ENCODE measurements around the gene GDI1. TPM values are rescaled to one million over a fixed set of nuclear protein-coding genes. Genes with fewer than 3 reads are reported as not detected.

GDI1 gene
- total RNA-seq, 2 donors from 2014 or later = 63.0 to 83.0 TPM

- Histone ChIP-seq H3K36me3 (no peaks in the 10 kb centered on the region), H3K4me3 (peak within 1 kb of the TSS; percentile 66), H3K27ac (peak within 1 kb of the TSS; percentile 55), H3K27me3 (peaks cover 6% of the 10 kb centered on the region), H3K9ac (ENCODE audit: low read depth in 2 of 2, low read length in 2 of 2) (peak within 1 kb of the TSS; percentile 60 to 79), H3K9me3 (no peaks in the 10 kb centered on the region), H3K4me1 (no peaks in the 10 kb centered on the region)
- intact Hi-C loops (cut with DNase I) = no loop called here
- no peak for DNase-seq
- no peak for TF ChIP-seq CTCF (IDR thresholded peaks at IDR 0.05)
Measured at GRCh38 chrX:154458116-154458953, 21.4 kb downstream of the GDI1 start, which contains the start of gene PLXNA3. TSS of gene PLXNA3 (plus strand) at chrX:154458281. CDS start at chrX:154460184, 1,903 bp downstream.

- no peak for TF ChIP-seq CTCF (IDR thresholded peaks at IDR 0.05)
- peak overlapping the region; percentile 60 to 79 for H3K9ac ChIP-seq (ENCODE audit: low read depth in 2 of 2, low read length in 2 of 2)
Measured at GRCh38 chrX:154458954-154459778, 22.2 kb downstream of the GDI1 start.

GRCh38 chrX:154459832-154460231, 22.9 kb downstream of the GDI1 start:
- DNase-seq = no peak
- Histone ChIP-seq H3K4me1 (no peaks in the 10 kb centered on the region), H3K36me3 (no peaks in the 10 kb centered on the region), H3K4me3 (peak overlapping the region; percentile 66), H3K27ac (no peak overlapping the region), H3K27me3 (peaks cover 6% of the 10 kb centered on the region), H3K9ac (ENCODE audit: low read depth in 2 of 2, low read length in 2 of 2) (no peak overlapping the region), H3K9me3 (no peaks in the 10 kb centered on the region)
- no peak for TF ChIP-seq CTCF (IDR thresholded peaks at IDR 0.05)
- intact Hi-C loops (cut with DNase I) = no loop called here

More at GRCh38 chrX:154458954-154459778, 22.2 kb downstream of the GDI1 start:
- Histone ChIP-seq H3K27ac (peak overlapping the region; percentile 55), H3K9me3 (no peaks in the 10 kb centered on the region), H3K4me1 (no peaks in the 10 kb centered on the region), H3K27me3 (peaks cover 6% of the 10 kb centered on the region), H3K36me3 (no peaks in the 10 kb centered on the region), H3K4me3 (peak overlapping the region; percentile 66)
- intact Hi-C loops (cut with DNase I) = no loop called here
- DNase-seq = peak; percentile 53

GRCh38 chrX:154460326-154460725, 23.4 kb downstream of the GDI1 start:
- no peaks in the 10 kb centered on the region for H3K36me3 ChIP-seq
- H3K4me3 ChIP-seq = no peak overlapping the region
- peaks cover 6% of the 10 kb centered on the region for H3K27me3 ChIP-seq
- DNase-seq = no peak
- H3K9me3 ChIP-seq = no peaks in the 10 kb centered on the region
- no peak overlapping the region for H3K9ac ChIP-seq (ENCODE audit: low read depth in 2 of 2, low read length in 2 of 2)
- no peaks in the 10 kb centered on the region for H3K4me1 ChIP-seq
- no peak for TF ChIP-seq CTCF (IDR thresholded peaks at IDR 0.05)
- intact Hi-C loops (cut with DNase I) = no loop called here
- H3K27ac ChIP-seq = no peak overlapping the region

DNA sequence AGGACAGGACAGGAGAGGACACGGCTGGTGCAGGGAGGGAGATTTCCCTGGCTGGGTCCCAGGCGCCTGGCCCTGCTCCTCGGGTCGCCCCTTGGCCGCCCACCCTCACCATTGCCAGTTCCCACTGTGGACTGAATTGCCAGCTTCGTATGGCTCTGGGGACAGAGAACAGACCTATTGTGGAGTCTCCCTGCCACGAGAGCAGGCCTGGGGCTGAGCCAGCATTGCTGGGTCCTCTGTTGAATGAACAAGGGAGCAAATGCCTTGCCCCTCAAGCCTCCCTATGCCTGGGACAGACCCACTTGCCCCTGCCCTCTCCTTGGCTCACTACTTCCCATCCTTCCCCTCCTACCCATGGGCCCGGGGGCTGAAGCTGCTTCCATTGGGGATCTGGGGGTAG, 25.4 kb downstream of the GDI1 start:
- Histone ChIP-seq H3K4me1 (no peaks in the 10 kb centered on the region), H3K9ac (ENCODE audit: low read depth in 2 of 2, low read length in 2 of 2) (no peak overlapping the region), H3K27me3 (no peaks in the 10 kb centered on the region), H3K27ac (no peak overlapping the region), H3K9me3 (no peaks in the 10 kb centered on the region), H3K4me3 (no peak overlapping the region), H3K36me3 (no peaks in the 10 kb centered on the region)
- intact Hi-C loops (cut with DNase I) = no loop called here
- TF ChIP-seq CTCF (IDR thresholded peaks at IDR 0.05) = no peak
- DNase-seq = no peak
